Lower lobe of right lung (tissue), 2 donors: Measurements from ENCODE around the gene LASP1NB.
A peak's percentile ranks its signal among the peaks of the same experiment; 100 is the strongest.

Experiments used
- ATAC-seq, 2 donors: fragments of 200-7000 bp; cut with Tn5 transposase; one replicate each; pipeline ENCODE4 v1.9.1; 2020 to 2022; ENCODE audit warnings: mild to moderate bottlenecking in 2 of 2, moderate library complexity in 2 of 2
- DNase-seq: peaks from one replicate; pipeline ENCODE4 v3.0.0-alpha.2; 2020
- H3K27ac ChIP-seq: fragments of 200-600 bp; one replicate; pipeline ENCODE4 v1.8.0; 2022
- H3K27me3 ChIP-seq: fragments of 200-600 bp; one replicate; pipeline ENCODE4 v1.8.0; 2022; ENCODE audit warnings: low read depth
- H3K36me3 ChIP-seq: fragments of 200-600 bp; one replicate; pipeline ENCODE4 v1.8.0; 2022; ENCODE audit warnings: mild to moderate bottlenecking
- H3K4me1 ChIP-seq: fragments of 200-600 bp; one replicate; pipeline ENCODE4 v1.8.0; 2022
- H3K4me3 ChIP-seq: fragments of 200-600 bp; one replicate; pipeline ENCODE4 v1.8.0; 2022; ENCODE audit warnings: mild to moderate bottlenecking
- H3K9me3 ChIP-seq: fragments of 200-600 bp; one replicate; pipeline ENCODE4 v1.8.0; 2022
- intact Hi-C: fragments of 100-400 bp; cut with DNase I; formaldehyde crosslinking; loops from one replicate; pipeline ENCODE4 v1.11.0; 2022
- TF ChIP-seq, protein P1 (sequence below): fragments of 200-600 bp; IDR thresholded peaks from one replicate; pipeline ENCODE4 v1.8.0; 2022; ENCODE audit warnings: antibody characterized with exemption, mild to moderate bottlenecking
- donor health status: DM: no; HTN: yes; CAD: no; lungs with severe emphysema.

LASP1NB gene

DNA sequence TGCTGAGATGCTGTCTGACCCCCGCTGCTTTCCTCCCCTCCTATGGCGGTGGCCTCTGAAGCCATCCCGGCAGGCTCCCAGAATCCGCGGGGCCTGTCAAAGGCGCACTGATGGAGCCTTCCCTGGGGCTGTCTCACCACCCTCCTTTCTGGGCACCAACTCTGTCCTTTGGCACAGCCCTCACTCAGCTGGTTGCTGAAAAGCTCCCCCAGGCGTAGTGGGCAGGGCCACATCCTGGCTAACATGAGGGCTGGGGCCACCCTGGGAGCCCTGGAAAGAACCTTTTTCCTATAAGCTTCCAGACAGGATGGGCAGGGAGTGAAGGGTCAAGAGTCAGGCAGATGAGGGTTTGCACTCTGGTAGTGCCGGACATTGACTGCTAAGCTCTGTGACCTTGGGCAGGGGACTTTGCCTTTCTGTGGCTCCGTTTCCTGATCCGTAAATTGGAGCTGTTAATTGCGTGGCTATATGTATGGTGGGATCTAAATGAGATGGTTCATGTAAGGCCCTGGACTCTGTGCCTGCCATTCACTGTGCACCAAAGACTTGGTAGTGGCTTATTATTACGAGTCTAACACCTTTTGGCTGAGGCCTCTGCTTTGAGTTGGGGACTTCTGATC lies 27.6 kb upstream of the LASP1NB start:
- Histone ChIP-seq H3K27ac (peak overlapping the region; percentile 78), H3K36me3 (peaks cover 83% of the 10 kb centered on the region), H3K27me3 (no peaks in the 10 kb centered on the region), H3K9me3 (no peaks in the 10 kb centered on the region), H3K4me3 (peak overlapping the region; percentile 5), H3K4me1 (peaks cover 96% of the 10 kb centered on the region)
- DNase-seq (no peak), ATAC-seq (no peak)
- intact Hi-C loops: no loop called here
- TF ChIP-seq, protein P1, sequence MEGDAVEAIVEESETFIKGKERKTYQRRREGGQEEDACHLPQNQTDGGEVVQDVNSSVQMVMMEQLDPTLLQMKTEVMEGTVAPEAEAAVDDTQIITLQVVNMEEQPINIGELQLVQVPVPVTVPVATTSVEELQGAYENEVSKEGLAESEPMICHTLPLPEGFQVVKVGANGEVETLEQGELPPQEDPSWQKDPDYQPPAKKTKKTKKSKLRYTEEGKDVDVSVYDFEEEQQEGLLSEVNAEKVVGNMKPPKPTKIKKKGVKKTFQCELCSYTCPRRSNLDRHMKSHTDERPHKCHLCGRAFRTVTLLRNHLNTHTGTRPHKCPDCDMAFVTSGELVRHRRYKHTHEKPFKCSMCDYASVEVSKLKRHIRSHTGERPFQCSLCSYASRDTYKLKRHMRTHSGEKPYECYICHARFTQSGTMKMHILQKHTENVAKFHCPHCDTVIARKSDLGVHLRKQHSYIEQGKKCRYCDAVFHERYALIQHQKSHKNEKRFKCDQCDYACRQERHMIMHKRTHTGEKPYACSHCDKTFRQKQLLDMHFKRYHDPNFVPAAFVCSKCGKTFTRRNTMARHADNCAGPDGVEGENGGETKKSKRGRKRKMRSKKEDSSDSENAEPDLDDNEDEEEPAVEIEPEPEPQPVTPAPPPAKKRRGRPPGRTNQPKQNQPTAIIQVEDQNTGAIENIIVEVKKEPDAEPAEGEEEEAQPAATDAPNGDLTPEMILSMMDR: no peak

DNA sequence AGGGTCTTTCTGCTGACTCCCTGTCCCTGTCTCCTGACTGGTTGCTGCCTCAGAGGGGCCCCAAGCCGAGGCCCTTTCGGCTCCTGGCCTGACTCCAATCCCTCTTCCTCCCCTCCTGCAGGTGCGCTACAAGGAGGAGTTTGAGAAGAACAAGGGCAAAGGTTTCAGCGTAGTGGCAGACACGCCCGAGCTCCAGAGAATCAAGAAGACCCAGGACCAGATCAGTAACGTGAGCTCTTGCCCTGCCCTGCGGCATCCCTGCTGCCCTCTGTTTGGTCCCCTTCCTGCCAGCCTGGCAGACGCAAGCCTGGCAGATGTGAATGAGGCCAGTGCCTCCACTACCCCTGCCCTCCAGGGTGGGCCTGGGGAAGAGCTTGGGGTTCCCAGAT lies 27.1 kb upstream of the LASP1NB start:
- peak overlapping the region; percentile 5 for H3K4me3 ChIP-seq
- intact Hi-C loops: no loop called here

DNA sequence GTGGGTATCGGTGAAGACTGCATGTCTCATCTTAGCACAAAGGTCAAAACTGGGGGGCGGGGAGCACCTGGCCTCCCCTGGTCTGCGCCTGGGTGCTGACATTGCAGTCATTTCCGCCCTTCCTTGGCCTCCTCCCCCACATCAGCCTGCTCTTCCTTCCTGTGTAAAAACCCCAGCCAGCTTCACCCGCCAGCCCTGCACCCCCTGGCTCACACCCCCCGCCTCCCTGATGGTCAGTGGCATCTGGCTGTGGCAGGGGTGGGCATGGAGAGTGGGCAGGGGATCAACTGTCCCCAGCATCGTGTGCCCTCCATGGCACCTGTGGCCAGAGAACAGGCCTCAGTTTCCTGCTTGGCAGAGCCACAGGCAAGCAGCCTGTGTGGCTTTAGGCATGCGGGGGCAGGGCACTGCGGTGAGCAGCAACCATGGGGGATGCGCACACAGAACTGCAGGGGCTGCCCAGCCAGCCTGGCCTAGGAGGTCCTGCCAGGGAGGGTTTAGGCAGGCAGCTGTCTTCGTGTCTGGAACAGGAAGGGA lies 26.5 kb upstream of the LASP1NB start:
- H3K36me3 ChIP-seq: peaks cover 86% of the 10 kb centered on the region
- no peaks in the 10 kb centered on the region for H3K9me3 ChIP-seq
- no peaks in the 10 kb centered on the region for H3K27me3 ChIP-seq
- DNase-seq (peak; percentile 70), ATAC-seq (peak; percentile 45 to 47)
- H3K27ac ChIP-seq: peak overlapping the region; percentile 78
- H3K4me3 ChIP-seq: peak overlapping the region; percentile 18
- TF ChIP-seq, protein P1: no peak
- intact Hi-C loops: no loop called here
- H3K4me1 ChIP-seq: peaks cover 94% of the 10 kb centered on the region

More for the DNA sequence above, 27.1 kb upstream of the LASP1NB start:
- H3K4me1 ChIP-seq: peaks cover 96% of the 10 kb centered on the region
- no peaks in the 10 kb centered on the region for H3K9me3 ChIP-seq
- TF ChIP-seq, protein P1: no peak
- H3K27me3 ChIP-seq: no peaks in the 10 kb centered on the region
- DNase-seq: no peak
- ATAC-seq: no peak
- peaks cover 83% of the 10 kb centered on the region for H3K36me3 ChIP-seq
- peak overlapping the region; percentile 78 for H3K27ac ChIP-seq

DNA sequence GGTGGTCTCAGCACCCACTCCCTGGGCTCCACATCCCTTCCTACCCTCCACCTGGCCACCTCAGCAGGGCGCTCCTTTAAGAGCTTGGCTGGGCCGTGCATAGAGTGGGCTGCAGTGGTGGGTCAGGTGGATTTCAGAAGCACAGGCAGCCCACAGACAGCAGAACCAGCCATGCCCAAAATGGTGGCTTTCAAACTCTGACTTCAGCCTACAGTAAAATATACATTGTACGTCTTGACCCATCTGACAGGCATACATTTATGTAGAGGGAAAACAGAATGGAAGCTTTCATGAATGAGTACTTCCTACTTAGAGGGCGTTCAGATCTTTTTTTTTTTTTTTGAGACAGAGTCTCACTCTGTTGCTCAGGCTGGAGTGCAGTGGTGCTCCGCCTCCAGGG lies 26.0 kb upstream of the LASP1NB start:
- peaks cover 89% of the 10 kb centered on the region for H3K4me1 ChIP-seq
- peak overlapping the region; percentile 78 for H3K27ac ChIP-seq
- ATAC-seq: no peak
- peaks cover 86% of the 10 kb centered on the region for H3K36me3 ChIP-seq
- peak overlapping the region; percentile 18 for H3K4me3 ChIP-seq
- H3K27me3 ChIP-seq: no peaks in the 10 kb centered on the region
- H3K9me3 ChIP-seq: no peaks in the 10 kb centered on the region
- intact Hi-C loops: no loop called here
- TF ChIP-seq, protein P1: no peak
- no peak for DNase-seq

DNA sequence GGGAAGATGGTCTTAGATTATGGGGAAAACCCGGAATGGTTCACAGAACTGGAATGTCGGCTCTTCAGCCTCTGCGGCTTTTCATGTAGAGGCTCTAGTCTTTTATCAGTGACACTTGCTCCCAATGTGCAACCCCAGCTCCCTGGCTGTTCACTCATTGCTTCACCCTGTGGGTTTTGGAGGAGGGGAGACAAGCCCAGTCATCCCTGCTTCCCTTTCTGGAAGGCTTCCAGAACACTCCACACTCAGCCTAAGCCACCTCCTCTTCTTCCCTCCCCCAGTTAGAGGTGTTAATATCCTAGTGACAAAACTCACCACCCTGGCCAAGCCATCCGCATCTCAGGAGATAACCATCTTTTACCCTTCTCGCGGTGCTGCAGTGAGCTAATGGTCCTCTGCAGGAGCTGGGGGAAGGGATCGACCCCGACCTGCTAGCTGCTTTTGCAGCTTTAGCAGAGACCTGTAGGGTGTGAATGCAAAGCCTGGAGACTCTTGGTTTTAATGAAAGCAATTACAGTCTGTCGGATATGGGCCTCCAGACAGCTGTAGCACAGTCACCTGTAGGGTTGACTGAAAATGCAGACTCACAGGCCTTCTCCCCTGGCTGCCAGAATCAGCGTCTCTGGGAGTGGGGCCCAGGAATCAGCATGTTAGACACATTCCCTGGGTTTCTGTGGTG lies 24.3 kb upstream of the LASP1NB start:
- intact Hi-C loops: no loop called here
- ATAC-seq (peak; percentile 78 to 83), DNase-seq (no peak)
- Histone ChIP-seq H3K27me3 (no peaks in the 10 kb centered on the region), H3K4me1 (peaks cover 85% of the 10 kb centered on the region), H3K4me3 (no peak overlapping the region), H3K27ac (peak overlapping the region; percentile 78), H3K36me3 (peaks cover 79% of the 10 kb centered on the region), H3K9me3 (no peaks in the 10 kb centered on the region)
- TF ChIP-seq, protein P1: no peak
